Measurements from ENCODE around the gene FBXL14.

- TF ChIP-seq TAF1 (IDR thresholded peaks at IDR 0.05; ENCODE audit: low read depth, low read length) (no peak), POLR2AphosphoS5 (IDR thresholded peaks at IDR 0.05; ENCODE audit: low read depth, low read length) (no peak), POLR2A (IDR thresholded peaks at IDR 0.05; ENCODE audit: low read depth, low read length) (no peak)
Measured at GRCh38 chr12:1595690-1596347, 1.4 kb upstream of the FBXL14 start.

Data from GM12891 (cell line).